ENCODE measurements around the gene PDIA4.

DNA sequence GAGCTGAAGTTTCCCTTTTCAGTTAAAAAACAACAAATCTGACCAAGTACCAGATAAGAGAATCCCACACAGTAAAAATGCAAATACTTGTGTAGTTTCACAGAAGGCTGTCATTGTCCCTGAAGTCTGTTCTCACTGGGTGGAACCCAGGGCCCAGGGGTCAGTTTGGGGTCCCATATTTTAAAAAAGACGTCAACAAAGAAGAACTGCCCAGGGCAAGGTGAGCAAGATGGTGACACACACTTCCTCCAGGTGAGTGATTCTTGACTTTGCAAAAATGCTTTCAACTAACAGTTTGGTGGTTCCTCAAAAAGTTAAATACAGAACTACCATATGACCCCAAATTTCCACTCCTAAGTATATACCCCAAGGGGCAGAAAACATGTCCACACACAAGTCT is 36.8 kb downstream of the PDIA4 start:
- TF ChIP-seq, protein P1, sequence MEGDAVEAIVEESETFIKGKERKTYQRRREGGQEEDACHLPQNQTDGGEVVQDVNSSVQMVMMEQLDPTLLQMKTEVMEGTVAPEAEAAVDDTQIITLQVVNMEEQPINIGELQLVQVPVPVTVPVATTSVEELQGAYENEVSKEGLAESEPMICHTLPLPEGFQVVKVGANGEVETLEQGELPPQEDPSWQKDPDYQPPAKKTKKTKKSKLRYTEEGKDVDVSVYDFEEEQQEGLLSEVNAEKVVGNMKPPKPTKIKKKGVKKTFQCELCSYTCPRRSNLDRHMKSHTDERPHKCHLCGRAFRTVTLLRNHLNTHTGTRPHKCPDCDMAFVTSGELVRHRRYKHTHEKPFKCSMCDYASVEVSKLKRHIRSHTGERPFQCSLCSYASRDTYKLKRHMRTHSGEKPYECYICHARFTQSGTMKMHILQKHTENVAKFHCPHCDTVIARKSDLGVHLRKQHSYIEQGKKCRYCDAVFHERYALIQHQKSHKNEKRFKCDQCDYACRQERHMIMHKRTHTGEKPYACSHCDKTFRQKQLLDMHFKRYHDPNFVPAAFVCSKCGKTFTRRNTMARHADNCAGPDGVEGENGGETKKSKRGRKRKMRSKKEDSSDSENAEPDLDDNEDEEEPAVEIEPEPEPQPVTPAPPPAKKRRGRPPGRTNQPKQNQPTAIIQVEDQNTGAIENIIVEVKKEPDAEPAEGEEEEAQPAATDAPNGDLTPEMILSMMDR (IDR thresholded peaks at IDR 0.05), result no peak
- TF ChIP-seq POLR2A (IDR thresholded peaks at IDR 0.05) (no peak), POLR2AphosphoS5 (IDR thresholded peaks at IDR 0.05) (no peak)
